GM18502 (cell line): Measurements from ENCODE around the gene RERG.
"Not testable (repeated sequence)": the region's sequence is repeated elsewhere in the genome, so short reads cannot be mapped to it uniquely, and the experiment has no call there.

Experiments
- ATAC-seq: cut with Tn5 transposase; IDR thresholded peaks from one replicate; pipeline ENCODE4 v1.9.1; 2021; ENCODE audit warnings: mild to moderate bottlenecking; ENCODE audit not compliant: unreplicated experiment, poor library complexity

The RERG gene

GRCh38 chr12:15154103-15154502 lies 67.1 kb downstream of the RERG start:
- ATAC-seq: no peak

- no peak for ATAC-seq
Observed at GRCh38 chr12:15152868-15153267, 68.3 kb downstream of the RERG start.

- no peak for ATAC-seq
Observed at GRCh38 chr12:15152456-15152855, 68.8 kb downstream of the RERG start.

- no peak for ATAC-seq
Observed at GRCh38 chr12:15151161-15152091, 69.8 kb downstream of the RERG start.

GRCh38 chr12:15146585-15146984 lies 74.6 kb downstream of the RERG start:
- no peak for ATAC-seq

- no peak for ATAC-seq
Observed at GRCh38 chr12:15143467-15143866, 77.8 kb downstream of the RERG start.

- no peak for ATAC-seq
Observed at GRCh38 chr12:15142711-15143110, 78.5 kb downstream of the RERG start.

- ATAC-seq: no peak
Observed at GRCh38 chr12:15131431-15131830, 89.8 kb downstream of the RERG start.

- no peak for ATAC-seq
Observed at GRCh38 chr12:15130541-15130940, 90.7 kb downstream of the RERG start.

GRCh38 chr12:15123401-15123800 lies 97.8 kb downstream of the RERG start:
- ATAC-seq: no peak

GRCh38 chr12:15122344-15122743 lies 98.9 kb downstream of the RERG start:
- no peak for ATAC-seq

GRCh38 chr12:15118955-15119354 lies 102.3 kb downstream of the RERG start:
- ATAC-seq: no peak

- ATAC-seq: no peak
Observed at GRCh38 chr12:15116983-15117382, 104.2 kb downstream of the RERG start.

- ATAC-seq: no peak
Observed at GRCh38 chr12:15116086-15116485, 105.1 kb downstream of the RERG start.

- ATAC-seq: no peak
Observed at GRCh38 chr12:15115434-15115833, 105.8 kb downstream of the RERG start.

- no peak for ATAC-seq
Observed at GRCh38 chr12:15114501-15114900, 106.7 kb downstream of the RERG start.

- ATAC-seq: no peak
Observed at GRCh38 chr12:15092826-15093225, 128.4 kb downstream of the RERG start.

GRCh38 chr12:15090441-15090840 lies 130.8 kb downstream of the RERG start:
- ATAC-seq: no peak

GRCh38 chr12:15088105-15088504 lies 133.1 kb downstream of the RERG start:
- no peak for ATAC-seq

GRCh38 chr12:15077751-15078150 lies 143.5 kb downstream of the RERG start:
- ATAC-seq: not testable (repeated sequence)

- ATAC-seq: no peak
Observed at GRCh38 chr12:15074351-15074750, 146.9 kb downstream of the RERG start.

- ATAC-seq: no peak
Observed at GRCh38 chr12:15059123-15059522, 162.1 kb downstream of the RERG start.
